CD4-positive, alpha-beta T cell (primary cell): Measurements from ENCODE around the gene LHX4. TPM values are rescaled to one million over a fixed set of nuclear protein-coding genes. Genes with fewer than 3 reads are reported as not detected.

ENCODE experiments used
- ATAC-seq: fragments of 200-7000 bp; cut with Tn5 transposase; one replicate; pipeline ENCODE4 v1.10.0; 2022; ENCODE audit warnings: mild to moderate bottlenecking; ENCODE audit not compliant: poor library complexity
- CTCF ChIA-PET: fragments of 350-600 bp; sonication (Branson Sonifier 250); formaldehyde crosslinking; loops from one replicate; lab custom pipeline; 2021; ENCODE audit warnings: antibody characterized with exemption, inconsistent platforms; lab: Charles Lee
- POLR2A ChIA-PET: fragments of 350-600 bp; sonication (Branson Sonifier 250); formaldehyde crosslinking; loops from one replicate; lab custom pipeline; 2021; ENCODE audit warnings: antibody characterized with exemption, inconsistent platforms; lab: Charles Lee
- DNase-seq, 14 experiments: peaks; one replicate each; pipeline ENCODE4 v3.0.0-alpha.2; 2013 to 2020; ENCODE audit warnings: mixed read lengths in 2 of 14
- H3K27ac ChIP-seq, 2 donors: one replicate each; pipeline versions ENCODE4 v1.5.1 to v1.7.0; 2013; ENCODE audit warnings: low read length in 2 of 2, low read depth in 1 of 2, mild to moderate bottlenecking in 1 of 2
- H3K27me3 ChIP-seq, 2 experiments: 1 replicate in 1 of 2; 2 replicates in 1 of 2; pipeline versions ENCODE4 v1.6.1 to v1.7.0; 2013; ENCODE audit warnings: low read length in 2 of 2, control low read depth in 1 of 2, mild to moderate bottlenecking in 1 of 2, moderate library complexity in 1 of 2; ENCODE audit not compliant: insufficient read depth in 2 of 2, control insufficient read depth in 1 of 2
- H3K36me3 ChIP-seq: one replicate; pipeline ENCODE4 v1.6.1; 2013; ENCODE audit warnings: low read length, control low read depth; ENCODE audit not compliant: insufficient read depth
- H3K4me1 ChIP-seq: one replicate; pipeline ENCODE4 v1.6.1; 2013; ENCODE audit warnings: low read length, control low read depth; ENCODE audit not compliant: insufficient read depth
- H3K4me3 ChIP-seq: one replicate; pipeline ENCODE4 v1.5.1; 2013; ENCODE audit warnings: mild to moderate bottlenecking, low read length, moderate library complexity
- H3K9me3 ChIP-seq, 2 experiments: 1 replicate in 1 of 2; 2 replicates in 1 of 2; pipeline versions ENCODE4 v1.6.1 to v1.7.0; 2013; ENCODE audit warnings: low read length in 2 of 2, mild to moderate bottlenecking in 2 of 2, control low read depth in 1 of 2, moderate library complexity in 1 of 2; ENCODE audit not compliant: control insufficient read depth in 1 of 2, insufficient read depth in 1 of 2
- H3K27ac Mint-ChIP-seq: one replicate; pipeline ENCODE4 v1.8.0; 2020; ENCODE audit warnings: mixed read lengths
- H3K27me3 Mint-ChIP-seq: one replicate; pipeline ENCODE4 v1.8.0; 2021; ENCODE audit warnings: mixed read lengths
- H3K36me3 Mint-ChIP-seq: one replicate; pipeline ENCODE4 v1.8.0; 2021; ENCODE audit warnings: low read depth, mixed read lengths
- H3K4me1 Mint-ChIP-seq: one replicate; pipeline ENCODE4 v1.8.0; 2021; ENCODE audit warnings: low read depth, mixed read lengths
- H3K4me3 Mint-ChIP-seq: one replicate; pipeline ENCODE4 v1.8.0; 2020; ENCODE audit warnings: mild to moderate bottlenecking, mixed read lengths
- H3K9me3 Mint-ChIP-seq: one replicate; pipeline ENCODE4 v1.8.0; 2020; ENCODE audit warnings: mixed read lengths
- CTCF ChIP-seq: fragments of 200-600 bp; IDR thresholded peaks from one replicate; pipeline ENCODE4 v1.8.0; 2022; ENCODE audit warnings: antibody characterized with exemption, mild to moderate bottlenecking
- intact Hi-C, 2 experiments: fragments of 100-400 bp; cut with DNase I in 1 of 2; cut with micrococcal nuclease in 1 of 2; formaldehyde crosslinking; loops; one replicate each; pipeline versions ENCODE4 v1.15.1 to v1.9.0; 2023 to 2025; cut with DNase I, micrococcal nuclease
- total RNA-seq, 174 experiments: library from RNA in 2 of 174; stranded (reverse) in 2 of 174; gene quantifications; one replicate each; pipeline ENCODE4 v1.2.3 and lab custom pipeline; 2021 to 2026

LHX4 gene
- total RNA-seq, 2 experiments from 2014 or later: 0.03 TPM; not detected in 1

- ATAC-seq (no peak), DNase-seq (no peak)
- ChIA-PET POLR2A (no interaction called here), CTCF (no interaction called here)
- Histone ChIP-seq H3K4me1 (no peaks in the 10 kb centered on the region), H3K27ac (no peak overlapping the region), H3K9me3 (no peaks in the 10 kb centered on the region), H3K27me3 (peaks cover 12 to 14% of the 10 kb centered on the region in 2 experiments), H3K36me3 (no peaks in the 10 kb centered on the region), H3K4me3 (no peak overlapping the region)
- Mint-ChIP-seq H3K27ac (no peak overlapping the region), H3K4me1 (no peaks in the 10 kb centered on the region), H3K27me3 (peaks cover 72% of the 10 kb centered on the region), H3K9me3 (no peaks in the 10 kb centered on the region), H3K4me3 (no peak overlapping the region), H3K36me3 (no peaks in the 10 kb centered on the region)
- intact Hi-C loops: no loop called here
- no peak for TF ChIP-seq CTCF
Observed at GRCh38 chr1:180247580-180247979, 17.5 kb downstream of the LHX4 start.

- Mint-ChIP-seq H3K36me3 (no peaks in the 10 kb centered on the region), H3K27me3 (peaks cover 72% of the 10 kb centered on the region), H3K4me1 (no peaks in the 10 kb centered on the region), H3K9me3 (no peaks in the 10 kb centered on the region), H3K27ac (no peak overlapping the region), H3K4me3 (no peak overlapping the region)
- ATAC-seq (no peak), DNase-seq (no peak)
- no peak overlapping the region for H3K4me3 ChIP-seq
- H3K36me3 ChIP-seq: no peaks in the 10 kb centered on the region
- H3K27me3 ChIP-seq: peaks cover 12 to 14% of the 10 kb centered on the region in 2 experiments
- no peaks in the 10 kb centered on the region for H3K9me3 ChIP-seq
- TF ChIP-seq CTCF: no peak
- no peaks in the 10 kb centered on the region for H3K4me1 ChIP-seq
- intact Hi-C loops: no loop called here
- ChIA-PET CTCF (no interaction called here), POLR2A (no interaction called here)
- H3K27ac ChIP-seq: no peak overlapping the region
Observed at GRCh38 chr1:180248176-180248575, 18.1 kb downstream of the LHX4 start.

- ChIA-PET CTCF (no interaction called here), POLR2A (no interaction called here)
- Histone ChIP-seq H3K9me3 (peaks cover 0 to under 1% of the 10 kb centered on the region in 2 experiments), H3K4me1 (no peaks in the 10 kb centered on the region), H3K27ac (no peak overlapping the region), H3K36me3 (no peaks in the 10 kb centered on the region), H3K27me3 (peaks cover 17 to 18% of the 10 kb centered on the region in 2 experiments), H3K4me3 (no peak overlapping the region)
- ATAC-seq: no peak
- H3K9me3 Mint-ChIP-seq: no peaks in the 10 kb centered on the region
- intact Hi-C loops: no loop called here
- H3K27me3 Mint-ChIP-seq: peaks cover 72% of the 10 kb centered on the region
- no peaks in the 10 kb centered on the region for H3K4me1 Mint-ChIP-seq
- no peak for DNase-seq
- H3K36me3 Mint-ChIP-seq: no peaks in the 10 kb centered on the region
- no peak for TF ChIP-seq CTCF
- no peak overlapping the region for H3K4me3 Mint-ChIP-seq
- H3K27ac Mint-ChIP-seq: no peak overlapping the region
Observed at GRCh38 chr1:180248731-180249681, 18.9 kb downstream of the LHX4 start.
